Hepatic stellate cell (primary cell): ENCODE data around the gene TMEM178B.
"Not testable (repeated sequence)": the region's sequence is repeated elsewhere in the genome, so short reads cannot be mapped to it uniquely, and the experiment has no call there.

Experiments used
- DNase-seq: peaks from one replicate; pipeline ENCODE4 v3.0.0; 2011; ENCODE audit warnings: low spot score

TMEM178B gene

DNA sequence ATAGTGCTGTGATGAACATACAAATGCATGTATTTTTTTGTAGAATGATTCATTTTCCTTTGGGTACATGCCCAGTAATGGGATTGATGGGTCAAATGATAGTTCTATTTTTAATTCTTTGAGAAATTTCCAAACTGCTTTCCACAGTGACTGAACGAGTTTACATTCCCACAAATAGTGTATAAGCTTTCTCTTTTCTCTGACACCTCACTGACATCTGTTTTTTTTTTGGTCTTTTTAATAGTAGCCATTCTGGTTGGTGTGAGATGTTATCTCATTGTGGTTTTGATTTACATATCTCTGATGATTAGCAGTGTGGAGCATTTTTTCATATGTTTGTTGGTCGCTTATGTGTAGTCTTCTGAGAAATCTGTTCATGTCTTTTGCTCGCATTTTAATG, 282.3 kb downstream of the TMEM178B start:
- no peak for DNase-seq

DNA sequence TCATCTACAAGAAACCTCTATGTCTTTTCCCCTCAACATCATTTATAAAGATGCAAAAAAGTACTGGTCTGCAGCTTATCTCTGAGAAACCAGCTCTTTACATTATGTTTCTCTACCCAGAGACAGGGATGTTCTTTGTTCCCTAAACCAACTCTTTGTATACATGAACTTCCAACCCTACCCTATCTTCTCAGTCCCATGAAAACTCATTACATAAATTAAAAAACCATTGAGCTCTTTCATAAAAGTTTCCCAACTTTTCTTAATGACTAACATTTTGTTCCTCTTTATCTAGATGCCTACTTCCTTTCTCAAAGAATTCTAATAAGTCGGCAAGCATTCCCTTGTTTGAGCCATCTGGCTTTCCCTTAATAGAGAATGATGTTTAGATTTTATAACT, 284.5 kb downstream of the TMEM178B start:
- no peak for DNase-seq

DNA sequence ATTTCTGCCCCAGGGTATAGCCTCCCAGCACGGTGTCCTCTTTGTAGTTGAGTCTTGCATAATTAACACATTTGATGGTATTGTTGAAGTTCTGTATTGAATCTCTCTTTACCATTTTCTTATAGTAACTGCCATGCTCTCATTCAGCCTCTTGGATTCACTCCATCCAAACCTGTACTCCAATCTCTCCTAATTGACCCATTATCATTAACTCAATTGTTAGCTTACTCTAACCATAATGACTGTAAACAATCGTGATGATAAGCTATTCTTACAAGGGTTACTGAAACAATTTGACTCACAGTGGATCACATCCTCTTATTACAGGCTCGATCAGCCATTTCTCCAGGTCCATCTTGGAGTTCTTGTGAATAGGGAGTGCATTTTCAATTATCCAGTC, 285.4 kb downstream of the TMEM178B start:
- no peak for DNase-seq

DNA sequence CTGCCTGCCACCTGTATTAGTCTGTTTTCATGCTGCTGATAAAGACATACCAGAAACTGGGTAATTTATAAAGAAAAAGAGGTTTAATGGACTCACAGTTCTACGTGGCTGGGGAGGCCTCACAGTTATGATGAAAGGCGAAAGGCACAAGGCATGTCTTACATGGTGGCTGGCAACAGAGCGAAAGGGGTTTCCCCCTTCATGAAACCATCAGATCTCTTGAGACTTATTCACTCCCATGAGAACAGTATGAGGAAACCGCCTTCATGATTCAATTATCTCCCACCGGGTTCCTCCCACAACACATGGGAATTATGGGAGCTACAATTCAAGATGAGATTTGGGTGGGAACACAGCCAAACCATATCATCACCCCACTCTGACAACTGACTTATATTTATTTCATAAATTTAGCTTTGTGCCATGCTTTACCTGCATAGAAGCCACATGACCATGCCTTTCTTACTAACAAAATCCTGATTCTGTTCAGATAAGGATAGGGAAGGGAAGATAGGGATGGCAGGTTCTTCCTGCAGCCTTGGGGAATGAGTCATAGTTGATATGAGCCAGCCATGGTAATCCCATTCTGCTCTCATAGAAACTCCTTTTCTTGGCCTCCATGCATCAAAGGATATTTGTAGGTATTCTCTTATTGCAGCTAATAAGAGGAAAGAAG, 286.0 kb downstream of the TMEM178B start:
- DNase-seq, result no peak

DNA sequence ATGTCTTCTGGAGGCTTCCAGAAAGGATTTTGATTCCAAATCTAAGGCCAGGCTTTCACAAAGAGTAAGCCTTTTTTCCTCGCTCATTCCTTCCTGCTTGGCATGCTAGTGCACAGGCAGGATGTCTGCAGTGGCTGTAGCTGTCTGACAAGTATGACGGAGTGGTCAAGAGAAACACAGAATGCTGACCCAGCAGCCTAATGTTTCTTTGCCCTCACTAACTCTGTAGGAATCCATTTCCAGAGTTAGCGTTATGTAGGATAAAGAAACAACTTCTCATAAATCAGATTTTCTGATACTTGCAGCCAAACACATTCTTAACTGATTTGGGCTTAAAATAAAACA, 286.5 kb downstream of the TMEM178B start:
- DNase-seq, result no peak

DNA sequence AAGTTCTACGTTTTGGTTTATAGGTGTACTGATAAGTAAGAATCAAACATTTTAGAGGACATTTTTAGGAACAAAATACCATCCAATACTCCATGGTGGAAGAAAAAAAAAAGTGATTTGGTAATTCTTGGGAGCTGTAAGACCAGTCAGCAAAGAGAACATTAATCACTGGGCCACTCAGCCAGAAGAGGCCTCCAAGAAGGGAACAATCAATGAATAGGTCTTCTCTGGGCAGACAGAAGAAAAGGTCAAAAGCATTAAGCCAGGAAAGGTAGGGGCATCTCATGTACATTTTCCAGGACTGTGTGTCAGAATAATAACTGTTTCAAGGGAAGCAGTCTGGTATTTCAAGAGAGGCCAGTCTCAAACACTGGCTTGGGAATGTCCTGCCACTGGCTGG, 286.9 kb downstream of the TMEM178B start:
- DNase-seq, result no peak

DNA sequence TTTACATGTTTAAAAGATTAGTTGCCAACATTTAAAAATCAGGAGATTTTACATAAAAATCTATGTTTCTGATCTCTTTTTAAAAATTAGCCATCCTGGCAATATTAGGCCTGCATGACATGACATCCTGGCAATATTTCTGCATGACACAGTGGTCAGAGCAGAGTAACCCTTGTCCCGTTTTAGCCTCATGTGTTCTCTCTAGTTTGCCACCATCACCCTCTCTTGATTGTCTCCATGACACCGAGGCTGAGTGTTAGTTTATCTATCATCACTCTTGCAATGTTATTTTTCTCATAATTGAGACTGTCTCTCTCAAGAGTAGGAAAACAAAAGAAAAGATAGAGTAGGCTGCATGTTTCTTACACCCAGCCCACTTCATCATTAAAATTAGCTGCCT, 287.6 kb downstream of the TMEM178B start:
- no peak for DNase-seq

DNA sequence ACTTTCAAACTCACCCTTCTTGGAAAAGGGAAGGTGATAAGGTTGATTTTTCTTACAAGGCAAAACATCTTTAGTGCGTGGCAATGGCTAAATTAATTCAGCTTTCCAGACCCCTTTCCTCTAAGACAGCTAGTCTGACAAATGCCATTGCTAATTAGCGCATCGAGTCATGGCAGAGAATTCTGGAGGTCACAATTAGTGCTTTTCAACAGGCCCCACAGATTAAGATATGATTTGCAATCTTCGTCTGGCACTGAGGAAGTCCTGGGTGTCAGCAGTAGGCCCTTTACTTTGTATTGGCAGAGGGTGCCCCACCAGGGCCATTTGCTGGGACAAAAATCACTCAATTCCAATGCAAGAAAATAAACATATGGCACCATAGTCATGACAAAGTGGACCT, 288.1 kb downstream of the TMEM178B start:
- DNase-seq, result no peak

DNA sequence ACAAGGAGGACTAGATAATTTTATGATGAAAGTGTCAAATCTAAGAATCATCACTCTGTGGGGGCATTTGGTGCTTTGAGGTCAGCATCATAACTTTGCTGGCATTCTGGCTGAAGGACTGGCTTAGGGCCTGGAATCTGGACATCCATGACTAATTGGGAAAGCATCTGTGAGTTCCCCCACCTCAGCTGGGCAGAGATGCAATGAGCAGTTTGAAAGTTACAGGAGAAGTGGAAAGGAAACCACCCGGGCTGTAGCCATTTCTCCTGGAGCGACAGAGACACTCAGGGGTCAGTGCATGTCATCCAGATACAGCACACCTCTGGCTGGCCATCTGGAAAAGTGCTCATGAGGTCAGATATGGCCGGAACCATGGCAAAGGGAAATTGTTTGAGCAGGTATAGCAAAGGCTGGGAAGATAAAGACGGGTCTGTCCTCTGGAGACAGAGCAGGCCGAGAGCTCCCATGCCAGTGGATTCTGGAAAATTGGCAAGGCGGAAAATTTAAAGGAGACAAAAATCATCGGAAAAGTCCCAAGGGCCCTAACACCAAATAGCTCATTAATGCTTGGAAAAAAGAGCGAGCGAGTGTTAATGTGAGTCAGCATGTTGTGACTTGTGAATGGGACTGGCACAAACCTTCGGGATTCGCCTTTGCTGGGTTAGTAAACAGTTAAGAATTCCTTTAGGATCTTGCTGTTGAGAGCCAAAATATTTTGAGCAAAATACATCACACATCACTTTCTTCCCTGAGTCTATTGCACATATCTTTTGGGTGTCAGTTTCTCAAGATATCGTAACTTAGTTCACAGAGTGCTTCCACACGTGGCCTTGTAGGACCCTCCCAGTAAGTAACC, 288.9 kb downstream of the TMEM178B start:
- peak; percentile 47 for DNase-seq

DNA sequence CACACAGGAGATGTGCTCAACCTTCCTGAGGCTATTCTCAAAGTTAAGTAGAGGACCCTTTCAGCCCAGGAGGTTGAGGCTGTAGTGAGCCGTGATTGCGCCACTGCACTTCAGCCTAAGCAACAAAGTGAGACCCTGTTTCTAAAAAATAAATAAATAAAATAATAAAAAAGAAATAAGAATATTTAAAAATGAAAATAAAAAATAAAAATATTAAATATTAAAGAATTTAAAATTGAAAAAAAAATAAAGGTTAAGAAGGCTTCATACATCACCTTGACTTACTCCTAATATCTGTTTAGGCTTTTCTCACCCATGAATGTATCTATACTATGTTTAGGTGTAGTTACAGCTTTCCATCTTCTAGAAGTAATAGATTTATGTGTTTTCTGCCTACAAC, 289.9 kb downstream of the TMEM178B start:
- DNase-seq, result no peak

DNA sequence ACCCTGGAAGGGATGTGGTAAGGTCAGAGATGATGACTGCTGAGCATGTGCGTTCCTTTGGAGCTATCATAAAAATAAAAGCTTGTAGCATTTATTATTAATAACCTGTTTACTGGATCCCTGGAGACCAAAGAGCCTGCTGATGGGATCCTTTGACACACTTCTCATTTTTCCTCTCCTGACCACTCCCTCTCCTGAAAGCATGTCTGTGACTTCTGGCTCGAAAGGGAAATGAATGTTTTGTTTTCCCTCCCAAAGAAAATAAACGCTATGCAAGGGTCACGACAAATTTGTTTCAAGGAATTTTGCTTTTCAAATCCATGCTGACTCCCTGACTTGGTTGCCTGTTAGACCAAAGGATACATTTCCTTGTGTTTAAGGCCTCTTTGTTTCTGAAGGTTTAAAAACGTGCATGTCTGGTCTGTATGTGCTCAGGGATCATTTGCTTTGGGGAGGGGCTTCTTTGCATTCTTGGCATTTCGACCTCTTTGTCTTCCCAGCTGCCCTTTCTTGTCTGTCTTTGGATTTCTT, 292.3 kb downstream of the TMEM178B start:
- DNase-seq, result no peak

DNA sequence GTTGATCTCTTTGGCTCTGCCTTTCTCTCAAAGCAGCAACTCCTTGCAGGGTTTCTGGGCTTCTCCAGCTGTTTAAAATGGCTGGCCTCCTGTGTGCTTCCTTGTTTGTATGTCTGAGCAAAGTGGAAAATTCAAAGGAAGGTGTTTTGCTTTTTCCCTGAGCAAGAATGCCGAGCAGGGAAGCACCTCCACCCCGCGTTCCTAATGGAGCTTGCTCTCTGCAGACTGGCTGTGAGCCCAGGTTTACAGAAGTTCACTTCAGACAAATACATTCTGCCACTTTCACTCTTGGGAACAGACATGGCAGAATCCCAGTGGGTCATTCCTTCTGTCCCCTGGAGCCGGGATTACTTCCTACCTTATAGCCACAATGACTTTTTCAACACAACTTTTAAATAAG, 295.6 kb downstream of the TMEM178B start:
- DNase-seq, result no peak

DNA sequence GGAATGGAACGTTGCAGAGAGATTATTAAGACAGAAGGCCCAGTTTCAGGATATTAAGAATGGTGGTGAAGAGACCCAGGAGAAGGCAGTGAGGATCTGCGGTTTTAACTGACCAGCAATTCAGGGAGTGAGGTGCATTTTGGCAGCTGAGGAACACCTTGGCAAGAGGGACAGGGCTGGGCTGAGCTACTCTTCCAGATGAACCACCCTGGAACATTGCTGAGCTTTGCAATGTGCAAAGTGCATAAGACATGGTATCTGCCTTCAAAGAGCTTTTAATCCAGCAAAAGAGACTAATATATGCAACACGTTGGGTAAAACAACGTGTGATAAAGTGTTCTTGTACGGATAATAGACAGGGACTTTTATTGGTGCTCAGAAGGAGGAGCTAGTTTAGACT, 296.3 kb downstream of the TMEM178B start:
- no peak for DNase-seq

DNA sequence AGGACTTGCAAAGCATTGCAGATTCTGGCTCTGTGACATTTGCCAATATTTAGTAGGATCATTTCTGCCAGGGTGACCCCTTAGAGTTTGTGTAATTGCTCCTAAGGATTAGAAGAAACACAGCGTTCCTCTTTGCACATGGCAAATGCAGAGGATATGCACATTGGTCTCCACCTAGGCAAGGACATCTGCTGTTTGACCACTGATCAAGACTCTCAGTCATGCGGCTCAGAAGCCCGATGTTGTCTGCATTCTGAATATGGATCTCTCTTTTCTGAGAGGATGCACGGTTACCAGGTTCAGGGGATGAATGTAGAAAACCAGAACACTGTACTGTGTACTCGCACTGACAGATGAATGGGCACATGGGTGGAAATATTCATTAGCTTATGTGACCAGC, 296.8 kb downstream of the TMEM178B start:
- DNase-seq, result no peak

DNA sequence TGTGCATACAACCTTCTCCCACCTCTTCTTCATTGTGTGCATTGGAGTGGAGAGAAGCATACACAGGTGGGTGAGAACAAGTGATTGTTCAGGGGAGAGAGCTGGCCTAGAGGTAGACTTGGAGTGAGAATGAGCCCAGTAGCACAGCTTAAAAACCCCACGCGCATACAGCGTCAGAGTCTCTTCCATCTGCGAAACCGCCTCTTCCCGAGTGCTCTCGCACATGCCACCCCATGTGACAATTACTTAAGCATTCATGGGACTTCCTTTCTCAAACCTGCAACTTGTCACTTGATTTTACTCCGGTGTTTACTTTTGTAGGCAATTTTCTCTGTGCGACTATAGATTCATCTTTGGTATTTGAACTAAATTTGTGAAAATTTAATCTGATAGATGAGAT, 300.6 kb downstream of the TMEM178B start:
- no peak for DNase-seq

DNA sequence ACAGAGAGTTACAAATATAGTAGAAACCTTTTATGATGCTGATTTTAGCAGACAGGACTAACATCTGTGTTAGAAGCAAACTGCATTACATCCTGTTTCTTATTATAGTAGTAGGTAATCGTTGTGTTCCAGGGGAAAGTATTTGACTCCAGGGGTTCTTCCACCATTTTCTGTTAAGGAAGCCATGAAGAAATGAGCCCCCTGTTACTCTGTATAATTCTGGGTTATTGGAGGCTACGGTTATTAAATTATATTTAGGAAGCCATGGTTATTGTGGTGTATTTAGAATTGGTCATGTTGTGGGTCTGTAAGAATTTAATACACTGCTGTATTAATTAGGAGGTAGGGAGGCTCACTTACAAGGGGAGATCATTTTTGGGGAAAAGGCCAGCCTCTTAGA, 301.6 kb downstream of the TMEM178B start:
- DNase-seq, result no peak

DNA sequence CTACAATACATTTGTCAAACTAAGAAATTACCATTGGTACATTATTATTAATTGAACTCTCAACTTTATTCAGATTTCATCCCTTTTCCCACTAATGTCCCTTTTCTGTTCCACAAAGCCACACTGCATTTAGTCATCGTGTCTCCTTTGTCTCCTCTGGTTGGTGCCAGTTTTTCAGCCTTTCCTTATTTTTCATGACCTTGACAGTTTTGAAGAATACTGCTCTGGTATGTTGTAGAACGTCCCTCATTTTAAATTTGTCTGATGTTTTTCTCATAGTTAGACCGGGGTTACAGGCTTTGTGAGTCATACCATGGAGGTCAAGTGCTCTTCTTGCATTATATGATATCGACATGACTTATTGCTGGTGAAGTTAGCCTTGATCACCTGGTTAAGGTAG, 304.0 kb downstream of the TMEM178B start:
- DNase-seq, result no peak

DNA sequence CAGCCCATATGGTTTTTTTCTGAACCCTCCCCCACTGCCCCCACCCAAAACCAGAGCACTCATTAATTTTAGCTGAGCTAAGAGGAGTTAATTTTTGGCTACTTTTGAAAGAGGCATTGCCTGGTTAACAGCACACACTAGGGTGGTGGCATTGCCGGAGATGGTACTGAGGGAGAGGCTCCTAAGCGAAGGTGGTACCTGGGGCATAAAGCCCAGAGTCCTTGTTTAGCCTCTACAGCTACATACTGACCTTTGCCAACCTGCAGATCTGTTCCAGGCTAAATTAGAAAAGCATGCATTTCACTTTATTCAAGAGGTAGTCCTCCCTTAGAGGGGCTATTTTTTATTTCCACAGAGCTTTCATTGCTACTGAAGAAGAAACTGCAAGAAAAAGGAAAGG, 304.5 kb downstream of the TMEM178B start:
- no peak for DNase-seq

DNA sequence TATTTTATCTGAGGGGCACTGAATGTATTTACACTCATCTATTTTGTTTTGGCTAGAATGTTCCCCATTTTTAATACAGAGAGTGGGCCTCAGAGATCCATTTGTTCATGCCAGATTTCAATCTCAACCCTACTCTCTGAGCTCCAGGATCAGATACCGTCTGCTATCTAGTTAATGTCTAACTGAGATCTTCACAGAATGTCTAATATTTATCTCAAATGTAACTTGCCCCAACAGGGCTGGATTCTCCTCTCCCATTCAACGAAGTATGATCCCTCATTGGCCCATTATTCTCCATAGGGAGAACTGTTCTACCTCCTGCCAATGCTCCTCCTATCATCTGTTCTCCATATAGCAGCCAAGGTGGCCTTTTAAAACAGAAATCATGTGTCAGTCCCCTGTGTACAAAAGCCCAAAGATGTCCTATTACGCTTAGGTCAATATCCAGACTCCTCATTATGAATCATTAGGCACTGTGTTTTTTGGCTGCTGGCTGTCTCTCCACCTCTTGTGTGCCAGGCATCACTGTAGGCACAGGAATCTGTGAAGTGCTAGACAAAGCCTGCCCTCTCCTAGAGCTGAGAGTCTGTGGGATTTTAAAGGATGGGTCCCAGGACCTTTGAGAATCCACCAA, 308.0 kb downstream of the TMEM178B start:
- no peak for DNase-seq

DNA sequence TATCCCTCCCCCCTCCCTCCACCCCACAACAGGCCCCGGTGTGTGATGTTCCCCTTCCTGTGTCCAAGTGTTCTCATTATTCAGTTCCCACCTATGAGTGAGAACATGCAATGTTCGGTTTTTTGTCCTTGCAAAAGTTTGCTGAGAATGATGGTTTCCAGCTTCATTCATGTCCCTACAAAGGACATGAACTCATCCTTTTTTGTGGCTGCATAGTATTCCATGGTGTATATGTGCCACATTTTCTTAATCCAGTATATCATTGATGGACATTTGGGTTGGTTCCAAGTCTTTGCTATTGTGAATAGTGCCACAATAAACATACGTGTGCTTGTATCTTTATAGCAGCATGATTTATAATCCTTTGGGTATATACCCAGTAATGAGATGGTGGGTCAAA, 309.5 kb downstream of the TMEM178B start:
- DNase-seq, result not testable (repeated sequence)

DNA sequence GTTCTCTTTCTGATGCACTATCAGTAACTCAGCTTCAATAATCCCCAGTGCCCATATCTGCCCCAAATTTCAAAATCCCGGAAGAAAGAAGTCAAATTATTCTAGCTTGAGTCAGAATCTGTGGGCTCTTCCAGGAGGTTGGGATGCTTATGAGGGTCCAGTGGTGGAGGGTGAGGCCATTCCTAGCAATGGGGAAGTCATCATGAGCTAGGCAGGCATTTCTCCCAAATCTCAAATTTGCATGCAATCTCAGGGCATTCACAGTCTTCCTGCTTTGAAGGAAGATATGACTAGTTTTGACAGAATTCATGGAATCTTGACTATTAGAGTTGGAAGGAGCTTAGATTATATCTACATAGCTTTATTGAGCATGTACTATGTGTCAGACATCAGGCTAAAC, 313.0 kb downstream of the TMEM178B start:
- DNase-seq, result no peak

DNA sequence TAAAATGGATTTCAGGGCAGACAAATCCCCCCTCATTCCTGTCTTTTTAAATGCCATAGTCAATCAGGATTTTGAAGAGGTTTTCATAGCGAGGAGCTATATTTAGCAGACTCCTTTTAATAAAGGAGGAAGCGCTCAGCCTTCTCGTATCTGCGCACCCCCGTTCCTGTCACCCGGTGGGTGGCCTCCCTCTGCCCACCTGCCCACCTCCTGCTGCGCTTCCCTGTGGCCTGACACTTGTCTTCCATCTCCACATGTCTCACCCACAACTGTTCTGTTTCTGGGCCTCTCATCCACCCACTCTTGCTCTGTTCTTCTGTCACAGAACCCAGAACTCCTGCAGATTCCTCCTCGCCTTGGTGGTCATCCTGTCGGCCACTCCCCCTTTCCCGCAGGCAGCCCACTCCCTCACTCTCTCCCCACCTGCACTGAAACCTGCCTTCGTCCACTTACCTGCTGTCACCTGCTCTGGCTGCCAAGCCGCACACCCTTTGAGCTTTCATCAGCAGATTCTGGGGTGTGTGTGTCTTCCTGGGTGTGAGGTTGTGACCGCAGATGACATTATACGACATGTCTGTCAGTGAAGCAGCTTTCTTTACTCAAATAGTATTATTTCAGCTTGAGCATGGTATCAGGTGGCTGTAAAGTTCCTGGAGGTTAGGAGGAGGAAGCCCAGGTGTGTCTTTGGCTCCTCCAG, 313.8 kb downstream of the TMEM178B start:
- no peak for DNase-seq
